H1 (cell line): ENCODE measurements around the gene RNF126.

ENCODE experiments used
- RBBP5 ChIP-seq: IDR thresholded peaks from 2 replicates; pipeline ENCODE4 v1.7.1; 2012; ENCODE audit warnings: low read depth, mild to moderate bottlenecking, inconsistent platforms, low read length, moderate library complexity, borderline replicate concordance
- SP4 ChIP-seq: IDR thresholded peaks from 2 replicates; pipeline ENCODE4 v1.6.1; 2012; ENCODE audit warnings: low read length, inconsistent platforms
- TF ChIP-seq, protein P1 (sequence below), 3 experiments: IDR thresholded peaks; 1 replicate in 2 of 3; 2 replicates in 1 of 3; pipeline versions ENCODE4 v1.5.1 to v1.6.1; 2011; ENCODE audit warnings: low read length in 3 of 3, mild to moderate bottlenecking in 3 of 3, inconsistent platforms in 2 of 3, low read depth in 1 of 3, moderate library complexity in 1 of 3; ENCODE audit not compliant: insufficient read depth in 1 of 3; ENCODE audit errors: control extremely low read depth in 1 of 3

DNA sequence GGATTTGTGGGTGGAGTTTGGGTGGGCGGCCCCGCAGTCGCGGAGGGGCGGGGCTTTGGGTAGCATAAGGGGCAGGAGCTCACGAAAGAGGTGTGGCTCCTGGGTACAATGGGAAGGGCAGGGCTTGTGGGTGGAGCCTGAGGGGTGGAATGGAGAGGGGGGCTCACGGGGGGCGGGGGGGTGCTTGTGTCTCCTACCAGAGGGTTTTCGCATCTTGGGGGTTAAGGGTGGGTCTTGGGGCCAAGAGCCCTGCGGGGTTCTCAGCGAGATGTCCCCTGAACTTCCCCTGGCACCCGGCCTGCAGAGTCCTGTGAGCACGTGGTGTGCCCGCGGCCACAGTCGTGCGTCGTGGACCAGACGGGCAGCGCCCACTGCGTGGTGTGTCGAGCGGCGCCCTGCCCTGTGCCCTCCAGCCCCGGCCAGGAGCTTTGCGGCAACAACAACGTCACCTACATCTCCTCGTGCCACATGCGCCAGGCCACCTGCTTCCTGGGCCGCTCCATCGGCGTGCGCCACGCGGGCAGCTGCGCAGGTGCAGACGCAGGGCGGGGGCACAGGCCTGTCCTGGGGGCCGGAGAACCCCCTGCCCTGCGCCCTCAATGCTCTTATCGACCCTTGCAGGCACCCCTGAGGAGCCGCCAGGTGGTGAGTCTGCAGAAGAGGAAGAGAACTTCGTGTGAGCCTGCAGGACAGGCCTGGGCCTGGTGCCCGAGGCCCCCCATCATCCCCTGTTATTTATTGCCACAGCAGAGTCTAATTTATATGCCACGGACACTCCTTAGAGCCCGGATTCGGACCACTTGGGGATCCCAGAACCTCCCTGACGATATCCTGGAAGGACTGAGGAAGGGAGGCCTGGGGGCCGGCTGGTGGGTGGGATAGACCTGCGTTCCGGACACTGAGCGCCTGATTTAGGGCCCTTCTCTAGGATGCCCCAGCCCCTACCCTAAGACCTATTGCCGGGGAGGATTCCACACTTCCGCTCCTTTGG, 18.3 kb upstream of the RNF126 start:
- TF ChIP-seq RBBP5 (no peak), SP4 (no peak)
- TF ChIP-seq, protein P1, sequence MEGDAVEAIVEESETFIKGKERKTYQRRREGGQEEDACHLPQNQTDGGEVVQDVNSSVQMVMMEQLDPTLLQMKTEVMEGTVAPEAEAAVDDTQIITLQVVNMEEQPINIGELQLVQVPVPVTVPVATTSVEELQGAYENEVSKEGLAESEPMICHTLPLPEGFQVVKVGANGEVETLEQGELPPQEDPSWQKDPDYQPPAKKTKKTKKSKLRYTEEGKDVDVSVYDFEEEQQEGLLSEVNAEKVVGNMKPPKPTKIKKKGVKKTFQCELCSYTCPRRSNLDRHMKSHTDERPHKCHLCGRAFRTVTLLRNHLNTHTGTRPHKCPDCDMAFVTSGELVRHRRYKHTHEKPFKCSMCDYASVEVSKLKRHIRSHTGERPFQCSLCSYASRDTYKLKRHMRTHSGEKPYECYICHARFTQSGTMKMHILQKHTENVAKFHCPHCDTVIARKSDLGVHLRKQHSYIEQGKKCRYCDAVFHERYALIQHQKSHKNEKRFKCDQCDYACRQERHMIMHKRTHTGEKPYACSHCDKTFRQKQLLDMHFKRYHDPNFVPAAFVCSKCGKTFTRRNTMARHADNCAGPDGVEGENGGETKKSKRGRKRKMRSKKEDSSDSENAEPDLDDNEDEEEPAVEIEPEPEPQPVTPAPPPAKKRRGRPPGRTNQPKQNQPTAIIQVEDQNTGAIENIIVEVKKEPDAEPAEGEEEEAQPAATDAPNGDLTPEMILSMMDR (IDR thresholded peaks at IDR 0.05; ENCODE audit: control extremely low read depth in 1 of 3, insufficient read depth in 1 of 3, low read depth in 1 of 3, low read length in 3 of 3) = no peak
